Activated T-helper 1 cell treated with Interleukin-2 at 50 U/mL for 16 hours (primary cell): Measurements from ENCODE around the gene TXNIP.

Source experiments
- DNase-seq: peaks from one replicate; pipeline ENCODE4 v3.0.0-alpha.2; 2020; ENCODE audit warnings: low read depth

The TXNIP gene

GRCh38 chr1:146012703-146013558 is 16.6 kb upstream of the TXNIP start:
- no peak for DNase-seq

- no peak for DNase-seq
These were observed 13.9 kb upstream of the TXNIP start for GRCh38 chr1:146010126-146010738.

- no peak for DNase-seq
These were observed 11.2 kb upstream of the TXNIP start for GRCh38 chr1:146007489-146008133.

DNA sequence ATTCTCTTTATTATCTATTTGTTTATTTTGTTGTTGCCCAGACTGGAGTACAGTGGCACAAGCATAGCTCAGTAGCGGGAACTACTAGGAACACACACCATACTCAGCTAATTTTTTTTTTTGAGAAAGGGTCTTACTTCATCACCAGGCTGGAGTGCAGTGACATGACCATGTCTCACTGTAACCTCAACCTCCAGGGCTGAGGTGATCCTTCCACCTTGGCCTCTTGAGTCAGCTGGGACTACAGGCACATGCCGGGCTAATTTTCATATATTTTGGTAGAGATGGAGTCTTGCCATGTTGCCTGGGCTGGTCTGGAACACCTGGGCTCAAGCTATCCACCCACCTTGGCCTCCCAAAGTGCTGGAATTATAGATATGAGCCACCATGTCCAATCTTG is 5.3 kb upstream of the TXNIP start:
- no peak for DNase-seq

DNA sequence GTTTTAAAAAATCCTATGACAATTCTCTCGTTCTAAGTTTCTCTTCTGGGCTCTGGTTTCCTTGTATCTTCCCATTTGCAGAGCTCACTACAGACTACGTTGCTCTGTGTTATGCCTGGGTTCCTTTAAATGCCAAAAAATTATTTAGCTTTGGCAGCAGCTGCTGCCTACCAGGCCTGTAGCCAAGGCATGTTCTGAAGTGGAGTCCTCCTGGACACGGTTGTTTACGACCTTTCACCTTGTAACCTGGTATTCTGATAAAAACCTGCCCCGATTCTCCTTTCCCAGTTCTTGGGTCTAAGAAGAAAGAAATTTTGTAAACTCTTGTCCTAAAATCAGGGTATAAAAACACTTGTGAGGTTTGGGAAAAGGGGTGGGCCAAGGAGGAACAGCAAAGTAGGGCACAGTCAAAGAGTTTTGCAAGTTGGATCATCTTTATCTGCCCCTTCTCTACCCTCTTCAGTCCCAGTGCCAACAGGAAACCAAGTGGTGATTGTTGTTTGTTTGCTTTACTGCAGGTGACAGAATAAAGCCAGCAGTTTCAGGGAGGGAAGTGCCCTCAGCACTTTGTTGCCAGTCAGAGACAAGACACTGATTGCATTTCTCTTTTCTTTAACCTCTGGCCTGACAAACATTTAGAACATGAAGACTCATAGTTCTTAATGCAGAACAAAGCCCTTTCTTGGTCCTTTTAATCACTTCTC is 3.1 kb upstream of the TXNIP start:
- no peak for DNase-seq

- no peak for DNase-seq
These were observed 1.3 kb upstream of the TXNIP start for GRCh38 chr1:145997718-145998023.

- DNase-seq, result peak; percentile 51
These were observed 788 bp upstream of the TXNIP start for GRCh38 chr1:145997016-145997717.

DNA sequence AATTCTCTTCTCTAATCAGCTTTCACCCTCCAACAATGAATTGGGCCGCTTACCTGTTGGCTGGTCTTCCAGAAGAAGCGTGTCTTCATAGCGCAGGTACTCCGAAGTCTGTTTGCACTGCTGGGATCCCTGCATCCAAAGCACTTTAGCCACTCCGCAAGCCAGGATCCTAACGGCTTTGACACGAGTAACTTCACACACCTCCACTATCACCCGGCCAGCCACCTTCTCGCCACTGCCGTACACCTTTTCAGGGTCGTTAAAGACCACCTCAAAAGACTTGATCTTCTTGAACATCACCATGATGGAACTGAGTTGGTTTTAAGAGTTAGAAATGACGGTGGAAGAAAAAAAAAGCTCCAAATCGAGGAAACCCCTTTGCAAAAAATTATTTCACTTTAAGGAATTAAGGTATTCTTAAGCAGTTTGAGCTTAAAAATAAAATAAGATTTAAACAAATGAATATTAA is 381 bp downstream of the TXNIP start:
- DNase-seq, result no peak

DNA sequence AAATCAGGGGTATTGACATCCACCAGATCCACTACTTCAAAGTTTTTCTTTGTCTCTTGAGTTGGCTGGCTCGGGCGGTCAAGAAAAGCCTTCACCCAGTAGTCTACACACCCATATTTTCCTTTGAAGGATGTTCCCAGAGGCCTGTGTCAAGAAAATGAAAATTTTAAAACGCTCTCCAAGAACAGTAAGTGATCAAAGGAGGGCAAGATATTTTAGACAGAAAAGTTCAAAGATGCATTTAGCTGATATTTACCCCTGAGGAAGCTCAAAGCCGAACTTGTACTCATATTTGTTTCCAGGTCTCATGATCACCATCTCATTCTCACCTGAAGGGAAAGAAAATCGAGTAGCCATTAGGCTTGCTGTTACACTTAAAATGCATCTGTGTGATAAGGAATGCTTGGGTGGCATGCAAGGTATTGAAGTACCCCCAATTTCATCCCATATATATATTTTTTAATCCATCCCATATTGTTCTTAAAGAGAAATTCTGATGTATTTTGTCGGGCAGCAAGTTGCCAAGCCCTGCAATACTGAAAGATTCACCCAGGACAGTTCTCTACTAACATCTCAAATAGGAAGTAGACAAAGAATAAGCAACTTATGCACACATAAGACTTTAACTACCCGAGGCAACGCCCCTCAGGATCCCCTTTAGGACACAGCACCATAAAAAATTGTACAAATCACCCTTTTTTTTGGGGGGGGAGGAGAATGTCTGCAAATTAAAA is 1.1 kb downstream of the TXNIP start:
- no peak for DNase-seq

- DNase-seq, result no peak
These were observed 1.8 kb downstream of the TXNIP start for GRCh38 chr1:145994391-145995120.

GRCh38 chr1:145993618-145994390 is 2.6 kb downstream of the TXNIP start:
- no peak for DNase-seq

- DNase-seq, result no peak
These were observed 3.3 kb downstream of the TXNIP start for GRCh38 chr1:145992958-145993617.

- no peak for DNase-seq
These were observed 3.9 kb downstream of the TXNIP start for GRCh38 chr1:145992502-145992936.

DNA sequence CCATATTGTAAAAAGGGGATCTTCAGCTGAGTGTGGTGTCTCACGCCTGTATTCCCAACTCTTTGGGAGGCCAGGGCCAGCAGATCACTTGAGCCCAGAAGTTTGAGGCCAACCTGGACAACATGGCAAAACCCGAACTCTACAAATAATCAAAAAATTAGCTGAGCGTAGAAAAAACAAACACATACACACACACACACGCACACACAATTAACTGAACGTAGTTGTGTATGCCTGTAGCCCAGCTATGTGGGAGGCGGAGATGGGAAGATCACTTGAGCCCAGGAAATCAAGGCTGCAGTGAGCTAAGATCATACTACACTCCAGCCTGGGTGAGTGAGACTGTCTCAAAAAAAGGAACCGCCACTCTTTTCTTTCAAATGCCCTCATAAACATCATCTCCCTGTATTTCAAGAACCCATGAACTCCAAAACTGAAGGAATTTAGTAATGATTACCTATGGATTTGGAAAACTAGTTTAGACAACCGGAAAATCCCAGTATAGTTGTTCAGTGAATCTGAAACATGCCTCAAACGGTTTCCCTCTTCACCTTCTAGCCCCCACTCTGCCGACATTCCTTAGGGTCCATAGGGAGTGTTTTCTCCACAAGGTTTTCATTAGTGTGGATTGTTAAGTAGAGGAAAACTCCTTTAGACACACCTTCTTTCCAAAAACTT is 4.5 kb downstream of the TXNIP start:
- DNase-seq, result no peak

DNA sequence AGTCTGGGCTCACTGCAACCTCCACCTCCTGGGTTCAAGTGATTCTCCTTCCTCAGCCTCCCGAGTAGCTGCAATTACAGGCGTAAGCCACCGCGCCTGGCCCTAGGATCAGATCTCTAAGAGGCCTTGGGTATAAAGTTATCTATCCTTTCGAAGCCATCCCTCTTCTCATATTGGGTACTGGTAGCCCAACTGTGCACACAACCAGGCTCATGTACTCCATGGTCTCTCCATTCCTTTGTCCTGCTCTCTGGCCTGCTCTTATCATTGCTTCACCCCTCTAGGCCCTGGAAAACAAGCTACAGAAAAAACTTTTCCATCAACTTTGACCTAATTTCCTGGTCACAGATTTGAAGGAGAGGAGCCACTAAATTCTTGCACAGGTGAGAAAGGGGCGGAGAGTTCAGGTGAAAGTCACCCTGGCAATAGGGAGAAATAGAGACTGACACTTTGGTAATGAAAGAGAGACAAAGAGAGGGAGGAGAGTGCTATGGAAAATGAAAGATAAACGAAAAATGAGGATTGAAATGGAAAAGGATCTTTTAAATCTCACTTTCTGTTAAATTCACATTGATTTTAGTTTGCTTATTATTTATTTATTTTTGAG is 6.0 kb downstream of the TXNIP start:
- no peak for DNase-seq

DNA sequence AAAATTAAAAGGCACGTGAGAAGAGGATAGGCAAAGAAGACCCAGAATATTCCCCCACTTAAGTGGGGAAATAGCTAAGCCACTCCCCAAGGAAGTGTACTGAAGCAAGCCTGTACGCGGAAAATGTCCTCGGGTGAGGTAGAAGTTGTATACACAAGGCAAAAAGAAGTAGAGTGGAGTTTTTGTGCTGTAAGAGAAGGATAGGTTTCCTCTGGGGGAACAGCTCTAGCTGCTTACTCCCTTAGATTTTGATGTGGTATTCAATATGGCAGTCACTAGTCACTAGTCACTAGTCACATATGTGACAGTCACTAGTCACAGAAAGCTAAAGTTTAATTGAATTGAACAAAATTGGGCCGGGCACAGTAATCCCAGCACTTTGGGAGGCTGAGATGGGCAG is 7.6 kb downstream of the TXNIP start:
- no peak for DNase-seq

DNA sequence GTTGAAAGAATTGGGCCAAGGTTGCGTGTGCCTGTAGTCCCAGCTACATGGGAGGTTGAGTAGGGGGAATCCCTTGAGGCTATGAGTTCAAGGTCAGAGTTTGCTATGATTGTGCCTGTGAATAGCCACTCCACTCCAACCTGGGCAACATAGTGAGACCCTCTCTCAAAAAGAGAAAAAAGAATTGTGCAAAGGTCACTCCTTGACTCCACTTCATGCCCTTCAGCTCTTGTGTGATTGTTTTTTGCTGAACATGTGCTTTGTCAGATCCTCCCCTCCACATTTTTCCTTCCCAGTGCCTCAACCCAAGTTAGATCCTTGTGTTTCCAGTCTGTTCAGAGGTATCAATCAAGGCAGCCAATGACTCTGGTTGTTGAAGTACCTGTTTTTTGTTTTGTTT is 8.5 kb downstream of the TXNIP start:
- DNase-seq, result no peak

GRCh38 chr1:145986551-145986950 is 9.8 kb downstream of the TXNIP start:
- DNase-seq, result no peak
